ENCODE data around the gene ACSL6.

DNA sequence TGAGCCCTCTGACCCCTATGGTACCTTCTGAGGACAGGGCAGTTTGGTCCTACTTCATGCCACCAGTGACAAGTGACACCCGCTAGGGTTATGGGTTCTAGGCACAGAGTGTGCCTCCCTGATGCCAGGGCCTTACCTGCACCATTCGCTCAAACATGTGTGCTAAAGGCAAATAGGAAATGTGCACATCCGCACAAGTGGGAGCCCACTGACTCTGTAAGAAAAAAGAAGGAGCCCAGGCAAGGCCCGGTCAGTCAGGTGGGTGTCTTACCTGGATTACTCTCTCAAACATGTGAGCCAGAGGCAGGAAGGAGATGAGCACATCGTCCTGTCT lies 36.9 kb downstream of the ACSL6 start:
- TF ChIP-seq POLR2AphosphoS5 (IDR thresholded peaks at IDR 0.05; ENCODE audit: low read depth, low read length) (no peak), POLR2A (IDR thresholded peaks at IDR 0.05; ENCODE audit: low read depth, low read length) (no peak), TAF1 (IDR thresholded peaks at IDR 0.05; ENCODE audit: low read depth, low read length) (no peak)
